ENCODE measurements around the gene APMAP.
"Not testable (repeated sequence)": the region's sequence is repeated elsewhere in the genome, so short reads cannot be mapped to it uniquely, and the experiment has no call there.

DNA sequence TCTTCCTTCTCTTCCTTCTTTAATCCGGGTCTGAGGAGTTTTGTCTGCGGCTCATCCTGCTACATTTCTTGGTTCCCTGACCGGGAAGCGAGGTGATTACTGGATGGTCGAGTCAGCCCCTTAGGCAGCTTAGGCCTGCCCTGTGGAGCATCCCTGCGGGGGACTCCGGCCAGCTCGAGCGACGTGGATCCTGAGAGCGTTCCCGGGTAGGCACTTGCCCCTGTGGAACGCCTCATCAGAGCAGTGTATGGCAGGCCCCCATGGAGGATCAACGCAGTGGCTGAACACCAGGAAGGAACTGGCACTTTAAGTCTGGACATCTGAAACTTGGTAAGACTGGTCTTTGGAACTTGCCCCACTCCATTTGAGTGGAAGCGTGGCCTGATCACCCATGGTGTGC, 72.9 kb downstream of the APMAP start:
- TF ChIP-seq, protein P1, sequence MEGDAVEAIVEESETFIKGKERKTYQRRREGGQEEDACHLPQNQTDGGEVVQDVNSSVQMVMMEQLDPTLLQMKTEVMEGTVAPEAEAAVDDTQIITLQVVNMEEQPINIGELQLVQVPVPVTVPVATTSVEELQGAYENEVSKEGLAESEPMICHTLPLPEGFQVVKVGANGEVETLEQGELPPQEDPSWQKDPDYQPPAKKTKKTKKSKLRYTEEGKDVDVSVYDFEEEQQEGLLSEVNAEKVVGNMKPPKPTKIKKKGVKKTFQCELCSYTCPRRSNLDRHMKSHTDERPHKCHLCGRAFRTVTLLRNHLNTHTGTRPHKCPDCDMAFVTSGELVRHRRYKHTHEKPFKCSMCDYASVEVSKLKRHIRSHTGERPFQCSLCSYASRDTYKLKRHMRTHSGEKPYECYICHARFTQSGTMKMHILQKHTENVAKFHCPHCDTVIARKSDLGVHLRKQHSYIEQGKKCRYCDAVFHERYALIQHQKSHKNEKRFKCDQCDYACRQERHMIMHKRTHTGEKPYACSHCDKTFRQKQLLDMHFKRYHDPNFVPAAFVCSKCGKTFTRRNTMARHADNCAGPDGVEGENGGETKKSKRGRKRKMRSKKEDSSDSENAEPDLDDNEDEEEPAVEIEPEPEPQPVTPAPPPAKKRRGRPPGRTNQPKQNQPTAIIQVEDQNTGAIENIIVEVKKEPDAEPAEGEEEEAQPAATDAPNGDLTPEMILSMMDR (IDR thresholded peaks at IDR 0.05; ENCODE audit: low read depth, low read length): not testable (repeated sequence)
- not testable (repeated sequence) for TF ChIP-seq EZH2phosphoT487 (IDR thresholded peaks at IDR 0.05; ENCODE audit: low read depth)

Measured in OCI-LY3 (cell line).